GM19468 (cell line): ENCODE measurements around the gene MACO1.

Experiments used
- ATAC-seq: cut with Tn5 transposase; IDR thresholded peaks from one replicate; pipeline ENCODE4 v1.9.1; 2021; ENCODE audit warnings: mild to moderate bottlenecking, moderate library complexity, moderate number of reproducible peaks; ENCODE audit not compliant: unreplicated experiment; ENCODE audit errors: extremely low read depth

Gene MACO1

GRCh38 chr1:25519624-25520023 is 88.9 kb downstream of the MACO1 start:
- ATAC-seq, result no peak

GRCh38 chr1:25520446-25521061 is 89.9 kb downstream of the MACO1 start:
- ATAC-seq, result no peak

- ATAC-seq, result no peak
Observed at GRCh38 chr1:25522031-25522655, 91.4 kb downstream of the MACO1 start.

- no peak for ATAC-seq
Observed at GRCh38 chr1:25523542-25523941, 92.8 kb downstream of the MACO1 start.

- no peak for ATAC-seq
Observed at GRCh38 chr1:25524568-25525360, 94.1 kb downstream of the MACO1 start.

GRCh38 chr1:25525361-25525688 is 94.6 kb downstream of the MACO1 start:
- ATAC-seq, result no peak

- no peak for ATAC-seq
Observed at GRCh38 chr1:25526753-25527152, 96.1 kb downstream of the MACO1 start.

GRCh38 chr1:25527226-25527846 is 96.6 kb downstream of the MACO1 start:
- no peak for ATAC-seq

GRCh38 chr1:25527946-25528595 is 97.4 kb downstream of the MACO1 start:
- ATAC-seq, result no peak

- ATAC-seq, result no peak
Observed at GRCh38 chr1:25528881-25529517, 98.3 kb downstream of the MACO1 start.

- ATAC-seq, result no peak
Observed at GRCh38 chr1:25529518-25530185, 99.0 kb downstream of the MACO1 start.

GRCh38 chr1:25530186-25531081 is 99.7 kb downstream of the MACO1 start:
- ATAC-seq, result no peak

- ATAC-seq, result no peak
Observed at GRCh38 chr1:25531082-25531461, 100.4 kb downstream of the MACO1 start.

GRCh38 chr1:25532970-25533369 is 102.3 kb downstream of the MACO1 start:
- ATAC-seq, result no peak

GRCh38 chr1:25533775-25534409 is 103.2 kb downstream of the MACO1 start:
- no peak for ATAC-seq

- no peak for ATAC-seq
Observed at GRCh38 chr1:25534410-25534788, 103.7 kb downstream of the MACO1 start.

GRCh38 chr1:25536124-25536523 is 105.4 kb downstream of the MACO1 start:
- no peak for ATAC-seq

- no peak for ATAC-seq
Observed at GRCh38 chr1:25537153-25537831, 106.6 kb downstream of the MACO1 start.
